GM10847 (cell line): Measurements from ENCODE around the gene GPR62.

ENCODE experiments used
- POLR2A ChIP-seq: IDR thresholded peaks from 2 replicates; pipeline ENCODE4 v1.6.1; 2011; ENCODE audit not compliant: insufficient read length; ENCODE audit errors: extremely low read depth

The GPR62 gene

DNA sequence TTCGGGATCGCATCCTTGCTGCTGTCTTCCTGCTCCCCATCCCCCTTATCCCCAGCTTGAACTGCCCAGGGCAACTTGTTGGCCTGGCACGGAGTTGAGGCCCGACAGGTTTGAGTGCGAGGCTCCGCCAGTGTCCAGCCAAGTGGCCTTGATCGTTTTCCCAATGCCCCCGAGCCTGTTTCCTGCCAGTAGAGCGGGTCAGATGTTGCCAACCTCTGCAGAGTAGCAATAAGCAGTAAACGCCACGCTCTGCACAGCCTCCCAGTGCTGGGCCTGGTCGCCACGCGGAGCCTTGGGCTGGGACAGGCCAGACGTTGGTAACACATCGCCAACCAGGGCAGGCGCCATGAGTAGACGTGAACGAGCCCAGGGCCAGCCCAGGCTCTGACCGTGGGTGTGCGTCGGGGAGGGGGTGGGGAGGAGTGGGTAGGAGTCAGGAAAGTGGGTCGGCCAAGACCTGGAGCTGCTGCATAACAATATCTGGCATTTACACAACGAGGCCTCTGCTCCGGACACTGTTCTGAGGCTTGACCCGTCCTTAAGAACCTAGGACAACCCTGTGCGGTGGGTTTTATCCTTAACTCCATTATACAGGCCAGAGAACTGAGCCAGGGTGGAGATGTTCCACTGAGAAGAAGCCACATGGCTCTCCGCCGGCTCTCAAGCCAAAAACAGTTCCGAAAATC, 19.2 kb downstream of the GPR62 start:
- TF ChIP-seq POLR2A = no peak

DNA sequence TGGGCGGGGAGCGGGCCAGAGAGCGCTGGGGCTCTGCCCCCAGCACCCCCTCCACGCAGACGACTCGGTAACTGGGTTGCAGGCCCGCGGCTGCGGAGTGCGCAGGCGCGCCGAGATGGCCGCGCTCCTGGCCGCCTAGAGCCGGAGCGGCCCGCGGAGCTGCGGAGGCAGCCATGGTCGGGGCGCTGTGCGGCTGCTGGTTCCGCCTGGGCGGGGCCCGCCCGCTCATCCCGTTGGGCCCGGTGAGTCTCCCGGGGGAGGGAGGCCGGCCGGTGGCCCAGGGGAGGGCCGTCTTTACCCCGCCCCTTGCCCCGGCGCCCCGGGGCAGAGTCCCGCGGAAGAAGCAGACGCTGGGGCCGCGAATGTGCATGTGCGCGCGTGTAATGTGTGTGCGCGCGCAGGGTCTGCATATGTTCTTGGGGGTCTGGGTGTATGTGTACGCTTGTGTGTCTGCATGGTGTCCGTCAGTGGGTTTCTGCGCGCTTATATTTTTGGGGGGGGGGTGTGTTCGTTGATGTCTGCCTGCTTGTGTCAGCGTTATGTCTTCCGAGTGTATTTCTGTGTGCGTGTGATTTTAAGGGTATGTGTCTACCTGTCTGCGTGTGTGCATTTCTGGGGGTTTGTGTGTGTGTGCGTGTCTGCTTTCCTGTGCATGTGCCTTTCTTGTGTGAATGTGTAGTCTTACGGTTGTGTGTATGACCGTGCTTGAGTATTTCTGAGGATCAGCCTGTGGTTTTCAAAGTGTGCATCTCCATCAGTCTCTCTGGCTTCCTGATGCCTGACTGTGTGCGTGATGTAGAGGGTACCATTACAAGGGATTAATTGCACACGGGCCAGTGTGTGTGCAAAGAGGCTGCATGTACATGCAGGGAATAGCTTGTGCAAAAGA, 20.0 kb downstream of the GPR62 start, which contains the start of gene ABHD14A:
TSS of gene ABHD14A (plus strand) at position 102 of the 889 bp plus-strand sequence. CDS start at position 174, 72 bp downstream.
- peak; percentile 81 for TF ChIP-seq POLR2A

DNA sequence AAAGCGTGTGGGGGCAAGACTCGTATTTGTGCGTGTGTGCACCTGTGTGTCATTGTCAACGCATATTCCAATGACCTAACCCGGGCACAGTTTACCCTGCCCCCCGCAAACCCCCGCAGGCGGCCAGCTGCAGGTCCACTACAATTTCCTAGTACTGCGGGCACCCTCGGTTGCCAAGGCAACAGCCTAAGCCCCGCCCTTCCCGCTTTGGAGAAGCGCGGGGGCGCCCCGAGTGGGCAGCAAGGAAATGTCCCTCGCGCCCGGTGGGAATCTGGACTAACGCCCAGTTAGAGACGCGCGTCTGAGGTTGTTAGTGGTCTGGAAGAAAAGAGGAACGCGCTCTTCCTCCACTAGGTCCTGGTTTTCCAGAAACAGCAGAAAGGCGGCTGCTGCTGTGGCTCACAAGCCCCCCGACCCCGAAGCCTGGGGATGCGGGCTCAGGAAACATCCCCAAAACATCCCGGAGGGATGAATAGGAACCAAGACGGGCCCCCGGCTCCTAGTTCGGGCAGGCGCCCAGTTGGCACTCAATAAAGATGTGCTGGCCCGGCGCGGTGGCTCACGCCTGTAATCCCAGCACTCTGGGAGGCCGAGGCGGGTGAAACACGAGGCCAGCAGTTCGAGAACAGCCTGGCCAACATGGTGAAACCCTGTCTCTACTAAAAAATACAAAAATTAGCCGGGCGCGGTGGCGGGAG, 20.8 kb downstream of the GPR62 start:
- no peak for TF ChIP-seq POLR2A

DNA sequence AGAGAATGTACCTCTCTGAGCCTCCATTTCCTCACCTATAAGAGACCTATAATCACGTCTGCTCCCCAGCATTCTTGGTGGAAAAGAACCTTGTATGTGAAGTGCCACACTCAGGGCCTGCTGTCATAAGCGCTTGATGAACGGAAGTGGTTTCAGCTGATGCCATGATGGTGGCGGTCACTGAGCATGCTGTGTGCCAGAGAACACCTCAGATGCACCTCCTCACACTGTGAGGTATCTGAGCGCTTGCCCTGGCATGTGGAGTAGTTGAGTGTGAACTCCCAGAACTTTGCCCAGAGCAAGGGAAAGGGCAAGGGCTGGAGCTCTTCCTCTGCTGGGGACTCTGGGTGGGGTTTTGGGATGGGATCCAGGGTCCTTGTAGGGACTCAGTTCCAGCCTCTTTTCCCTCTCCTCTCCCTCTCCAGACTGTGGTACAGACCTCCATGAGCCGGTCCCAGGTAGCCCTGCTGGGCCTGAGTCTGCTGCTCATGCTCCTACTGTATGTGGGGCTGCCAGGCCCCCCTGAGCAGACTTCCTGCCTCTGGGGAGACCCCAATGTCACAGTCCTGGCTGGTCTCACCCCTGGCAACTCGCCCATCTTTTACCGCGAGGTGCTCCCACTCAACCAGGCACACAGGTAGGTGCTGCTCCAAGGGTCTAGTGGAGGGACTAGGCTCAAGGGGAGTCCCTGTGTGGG, 22.4 kb downstream of the GPR62 start:
- no peak for TF ChIP-seq POLR2A

DNA sequence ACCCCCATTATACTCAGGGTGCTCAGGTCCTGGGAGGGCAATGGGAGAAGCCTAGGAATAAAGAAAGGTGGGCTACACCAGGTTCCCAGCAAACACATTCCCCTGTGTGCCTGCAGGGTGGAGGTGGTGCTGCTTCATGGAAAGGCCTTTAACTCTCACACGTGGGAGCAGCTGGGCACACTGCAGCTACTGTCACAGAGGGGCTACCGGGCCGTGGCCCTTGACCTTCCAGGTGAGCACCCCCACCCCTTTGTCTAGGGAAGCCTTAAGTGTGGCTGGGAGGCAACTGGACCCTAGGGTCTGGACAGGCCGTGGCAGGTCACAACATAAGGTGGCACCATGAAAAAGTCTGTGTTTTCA, 22.9 kb downstream of the GPR62 start:
- TF ChIP-seq POLR2A = no peak

DNA sequence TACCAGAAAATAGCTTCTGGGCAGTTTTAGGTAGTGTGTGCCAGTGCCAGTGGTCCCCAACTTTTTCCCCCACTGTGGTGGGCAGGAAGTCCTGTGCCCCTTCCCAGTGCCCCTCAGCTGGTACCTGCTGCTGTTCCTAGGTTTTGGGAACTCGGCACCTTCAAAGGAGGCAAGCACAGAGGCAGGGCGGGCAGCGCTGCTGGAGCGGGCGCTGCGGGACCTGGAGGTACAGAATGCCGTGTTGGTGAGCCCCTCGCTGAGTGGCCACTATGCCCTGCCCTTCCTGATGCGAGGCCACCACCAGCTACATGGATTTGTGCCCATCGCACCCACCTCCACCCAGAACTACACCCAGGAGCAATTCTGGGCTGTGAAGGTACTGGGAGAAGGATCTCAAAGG, 25.1 kb downstream of the GPR62 start:
- TF ChIP-seq POLR2A = no peak

DNA sequence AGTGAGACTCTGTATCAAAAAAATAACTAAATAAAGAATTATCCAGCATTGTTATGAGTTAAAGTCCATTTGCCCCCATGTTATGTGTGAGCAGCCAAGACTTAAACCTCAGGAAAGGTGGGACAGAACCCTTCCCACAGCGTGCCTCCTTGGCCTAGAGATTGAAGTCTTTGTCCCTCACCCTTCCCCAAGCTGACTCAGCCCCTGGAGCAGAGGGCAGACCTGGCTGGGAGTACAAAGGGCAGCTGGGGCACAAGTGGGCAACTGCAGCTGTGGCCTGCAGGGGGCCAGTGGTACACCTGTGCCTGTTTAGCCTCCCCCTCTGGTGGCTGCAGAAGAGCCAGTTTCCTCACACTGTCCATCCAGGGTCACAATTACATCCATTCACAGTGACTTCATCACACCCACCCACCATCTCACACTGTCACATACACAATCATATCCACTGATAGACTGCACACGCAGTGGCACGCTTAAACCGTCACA, 27.2 kb downstream of the GPR62 start:
- TF ChIP-seq POLR2A = no peak

DNA sequence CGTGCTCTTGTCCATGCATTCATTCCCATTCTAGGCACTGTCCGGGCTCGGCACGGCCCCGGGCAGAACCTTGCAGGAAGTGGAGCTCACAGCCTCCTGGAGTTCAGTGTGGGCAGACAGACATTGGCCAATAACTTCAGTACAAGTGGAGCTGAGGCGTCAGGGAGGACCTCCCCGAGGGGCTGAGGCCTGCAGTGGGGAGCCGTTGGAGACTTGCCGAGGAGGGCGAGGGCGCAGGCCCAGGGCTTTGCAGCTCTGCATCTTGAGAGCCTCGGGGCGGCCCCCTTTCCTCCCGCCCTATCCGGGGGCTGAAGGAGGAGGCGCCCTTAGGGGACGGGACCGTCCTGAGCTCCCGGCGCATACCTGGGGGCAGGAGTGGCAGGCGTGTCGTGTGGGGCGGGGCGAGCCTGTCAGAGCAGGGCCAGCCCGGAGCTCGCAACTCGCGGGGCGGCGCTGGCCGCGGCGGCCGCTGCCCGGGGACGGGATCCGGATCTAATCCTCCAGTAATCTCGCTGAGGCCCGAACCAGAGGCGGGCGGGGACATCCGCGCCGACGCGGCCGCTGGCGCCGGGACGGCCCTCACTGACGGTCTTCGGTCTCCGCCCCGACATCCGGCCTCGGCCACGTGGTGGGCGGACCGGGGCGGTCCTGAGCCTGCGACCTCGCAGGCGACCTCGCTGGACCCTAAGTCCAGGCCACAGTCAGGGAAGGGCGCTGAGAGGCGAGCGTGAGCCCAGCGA, 27.8 kb downstream of the GPR62 start, which contains the start of gene ACY1:
TSS of gene ACY1 (plus strand) at position 698 of the 740 bp plus-strand sequence. CDS start 530 bp downstream, outside the sequence.
- TF ChIP-seq POLR2A = peak; percentile 74

DNA sequence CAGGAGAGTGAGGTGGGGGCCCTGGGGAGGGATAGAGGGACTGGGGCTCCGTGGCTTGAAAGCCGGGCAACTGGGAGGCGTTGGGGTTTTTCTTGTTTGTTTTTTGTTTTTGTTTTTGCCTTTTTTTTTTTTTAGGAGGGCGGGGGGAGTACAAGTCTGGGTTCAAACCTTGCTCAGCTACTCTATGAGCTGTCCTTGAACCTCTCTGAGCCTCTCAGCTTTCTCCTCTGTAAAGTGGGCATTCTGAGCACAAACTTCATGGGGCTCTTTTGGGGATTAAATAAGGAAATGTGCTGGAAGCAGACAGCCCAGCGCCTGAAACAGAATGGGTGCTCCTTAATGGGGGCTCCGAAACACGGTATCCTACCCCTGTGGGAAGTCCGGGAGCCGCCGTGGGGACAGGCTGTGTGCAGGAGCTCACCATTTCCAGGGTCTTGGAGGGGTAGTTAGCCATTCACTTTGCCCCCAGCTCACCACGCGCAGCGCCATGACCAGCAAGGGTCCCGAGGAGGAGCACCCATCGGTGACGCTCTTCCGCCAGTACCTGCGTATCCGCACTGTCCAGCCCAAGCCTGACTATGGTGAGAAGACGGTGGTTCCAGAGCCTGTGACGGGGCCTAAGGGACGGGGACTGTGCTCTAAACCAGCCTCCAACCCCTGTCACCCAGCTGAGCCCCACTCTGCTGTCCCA, 28.5 kb downstream of the GPR62 start:
- TF ChIP-seq POLR2A = no peak

DNA sequence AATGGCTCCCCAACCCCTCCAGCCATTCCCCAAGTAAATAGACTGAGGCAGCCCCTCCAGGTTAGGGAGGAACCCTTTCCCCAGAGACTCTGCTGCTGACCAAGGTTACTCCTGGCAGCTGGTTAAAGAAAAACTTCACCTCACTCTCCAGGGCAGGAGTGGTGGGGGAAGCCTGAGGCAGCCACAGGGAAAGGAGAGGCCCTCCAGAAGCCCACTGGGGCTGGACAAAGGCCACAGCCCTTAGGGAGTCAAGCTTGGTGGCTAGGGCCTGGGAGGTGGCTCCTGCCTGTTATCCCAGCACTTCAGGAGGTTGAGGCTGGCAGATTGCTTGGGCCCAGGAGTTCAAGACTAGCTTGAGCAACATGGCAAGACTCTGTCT, 29.1 kb downstream of the GPR62 start:
- no peak for TF ChIP-seq POLR2A

DNA sequence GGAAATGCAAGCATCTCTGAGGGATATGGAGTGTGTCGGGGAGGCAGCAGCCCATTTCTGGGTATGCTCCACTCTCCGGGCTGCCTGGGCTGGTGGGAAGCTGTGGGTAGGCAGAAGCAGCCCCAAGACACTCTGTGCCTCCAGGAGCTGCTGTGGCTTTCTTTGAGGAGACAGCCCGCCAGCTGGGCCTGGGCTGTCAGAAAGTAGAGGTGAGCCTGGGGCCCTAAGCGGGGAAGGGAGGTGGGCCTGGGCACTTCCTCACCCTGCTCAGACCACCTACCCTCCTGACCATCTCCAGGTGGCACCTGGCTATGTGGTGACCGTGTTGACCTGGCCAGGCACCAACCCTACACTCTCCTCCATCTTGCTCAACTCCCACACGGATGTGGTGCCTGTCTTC, 29.9 kb downstream of the GPR62 start:
- no peak for TF ChIP-seq POLR2A

DNA sequence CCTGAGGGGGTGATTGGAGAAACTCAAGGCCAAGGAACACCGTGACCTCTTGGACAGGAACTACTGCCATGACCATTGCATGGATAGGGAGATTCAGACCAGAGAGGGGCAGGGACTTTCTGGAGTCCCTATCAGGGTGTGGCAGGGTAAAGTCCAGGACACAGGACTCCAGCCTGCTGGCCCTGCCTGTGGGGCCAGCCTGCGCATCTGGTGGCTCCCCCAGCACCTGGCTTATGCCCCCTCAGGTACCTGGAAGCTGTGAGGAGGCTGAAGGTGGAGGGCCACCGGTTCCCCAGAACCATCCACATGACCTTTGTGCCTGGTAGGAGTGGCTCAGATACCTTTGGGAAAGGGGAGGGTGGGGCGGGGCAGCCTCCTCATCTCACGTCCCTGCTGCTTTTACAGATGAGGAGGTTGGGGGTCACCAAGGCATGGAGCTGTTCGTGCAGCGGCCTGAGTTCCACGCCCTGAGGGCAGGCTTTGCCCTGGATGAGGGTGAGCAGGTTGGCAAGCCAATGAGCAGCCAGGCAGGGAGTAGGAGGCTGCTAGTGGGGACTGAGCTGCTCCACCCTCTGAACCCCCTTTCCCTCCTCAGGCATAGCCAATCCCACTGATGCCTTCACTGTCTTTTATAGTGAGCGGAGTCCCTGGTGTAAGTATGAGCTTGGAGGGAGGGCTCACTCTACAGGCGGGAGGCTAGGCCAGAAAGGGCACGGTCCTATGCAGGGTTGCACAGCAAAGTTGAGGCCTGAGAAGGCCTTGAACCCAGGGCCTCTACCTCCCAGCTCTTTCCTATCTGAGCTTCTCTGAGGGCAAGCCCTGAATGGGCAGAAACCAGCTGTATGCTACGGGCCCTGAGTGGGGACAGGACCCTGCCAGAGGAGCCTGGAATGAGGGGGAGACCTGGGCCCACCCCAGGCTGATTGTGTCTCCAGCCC, 31.1 kb downstream of the GPR62 start:
- TF ChIP-seq POLR2A = no peak

DNA sequence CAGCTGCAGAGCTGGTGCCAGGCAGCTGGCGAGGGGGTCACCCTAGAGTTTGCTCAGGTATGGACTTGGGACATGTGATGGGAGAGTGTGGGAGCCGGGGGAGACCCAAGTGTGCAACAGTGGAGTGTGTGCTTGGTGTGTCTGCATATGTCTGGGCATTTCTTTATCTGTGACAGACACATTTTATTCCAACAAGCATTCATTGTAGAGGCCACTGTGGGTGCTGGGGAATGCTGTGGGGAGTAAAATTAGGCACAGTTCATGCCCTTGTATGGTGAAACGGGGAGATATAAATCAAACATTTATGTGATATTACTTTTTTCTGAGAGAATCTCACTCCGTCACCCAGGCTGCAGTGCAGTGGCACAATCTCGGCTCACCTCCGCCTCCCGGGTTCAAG, 32.4 kb downstream of the GPR62 start:
- no peak for TF ChIP-seq POLR2A
